ENCODE measurements around the gene TPSG1.
"Not testable (repeated sequence)": the region's sequence is repeated elsewhere in the genome, so short reads cannot be mapped to it uniquely, and the experiment has no call there.

Gene TPSG1

DNA sequence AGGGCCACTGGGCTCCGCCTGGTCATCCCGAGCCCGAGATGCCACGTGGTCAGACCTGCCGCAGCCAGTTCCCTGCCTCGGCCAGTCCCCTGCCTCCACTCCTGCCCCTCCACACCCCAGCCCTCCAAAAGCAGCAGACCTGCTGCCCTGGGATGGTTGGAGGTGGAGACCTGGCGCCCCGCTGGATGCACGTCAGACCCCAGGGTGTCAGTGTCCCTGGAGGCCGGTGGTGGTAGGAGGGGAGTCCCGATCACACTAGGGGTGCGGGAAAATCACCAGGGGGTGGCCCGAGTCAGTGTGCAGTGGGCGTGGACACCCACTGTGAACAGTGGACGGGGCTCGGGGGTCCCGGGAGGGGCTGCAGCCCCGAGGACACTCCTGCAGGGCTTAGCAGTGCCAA, 26.9 kb downstream of the TPSG1 start:
- DNase-seq (ENCODE audit: low read depth in 2 of 3, low spot score in 1 of 3) = no peak

DNA sequence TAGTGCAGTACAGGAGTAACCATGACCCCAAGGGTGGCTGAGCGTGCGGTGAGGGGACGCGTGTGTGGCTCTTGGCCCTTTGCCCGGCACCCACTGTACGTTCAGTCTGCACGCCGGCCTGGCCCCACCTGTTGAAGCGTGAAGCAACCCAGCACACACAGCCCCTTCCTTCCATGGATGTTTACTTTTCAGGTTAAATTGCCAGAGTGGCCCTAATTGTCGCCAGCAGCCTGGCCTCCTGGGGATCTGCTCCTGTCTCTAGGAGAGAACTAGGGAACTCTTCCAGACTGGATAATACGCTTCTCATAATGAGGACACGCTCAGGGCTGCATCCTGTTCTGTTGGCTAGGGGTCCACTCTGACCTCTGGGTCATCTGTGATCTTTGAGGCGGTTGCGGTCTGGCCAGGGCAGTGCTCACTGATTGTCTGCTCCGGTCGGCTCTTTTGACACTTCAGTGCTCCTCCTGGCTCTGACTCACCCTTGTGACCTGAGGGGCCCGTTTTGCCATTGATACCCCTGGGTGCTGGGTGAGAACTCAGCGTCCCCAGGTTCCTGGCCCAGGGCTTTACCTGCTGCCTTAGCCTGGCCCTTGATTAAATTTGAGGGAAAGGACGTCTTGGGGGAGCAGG, 27.7 kb downstream of the TPSG1 start:
- DNase-seq (ENCODE audit: low read depth in 2 of 3, low spot score in 1 of 3) = no peak

DNA sequence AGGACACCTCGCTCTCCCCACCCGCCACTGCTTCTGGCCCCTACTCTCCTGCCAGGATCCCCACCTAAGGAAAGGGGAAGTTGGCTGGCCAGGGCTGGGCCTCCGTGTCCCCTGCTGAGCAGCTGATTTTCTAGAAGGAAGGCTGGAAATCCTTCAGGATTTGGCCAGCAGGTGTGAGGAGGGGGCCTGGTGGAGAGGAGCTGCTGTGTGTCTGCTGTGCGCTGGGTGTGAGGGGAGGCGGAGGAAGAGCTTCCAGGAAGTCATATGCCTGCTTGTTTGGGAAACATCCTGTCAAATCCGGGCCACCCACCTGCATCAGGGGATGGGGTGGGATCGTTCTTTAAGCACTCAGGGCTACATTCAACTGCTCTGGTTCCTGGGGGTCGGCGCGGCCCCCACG, 28.6 kb downstream of the TPSG1 start:
- no peak for DNase-seq (ENCODE audit: low read depth in 2 of 3, low spot score in 1 of 3)

DNA sequence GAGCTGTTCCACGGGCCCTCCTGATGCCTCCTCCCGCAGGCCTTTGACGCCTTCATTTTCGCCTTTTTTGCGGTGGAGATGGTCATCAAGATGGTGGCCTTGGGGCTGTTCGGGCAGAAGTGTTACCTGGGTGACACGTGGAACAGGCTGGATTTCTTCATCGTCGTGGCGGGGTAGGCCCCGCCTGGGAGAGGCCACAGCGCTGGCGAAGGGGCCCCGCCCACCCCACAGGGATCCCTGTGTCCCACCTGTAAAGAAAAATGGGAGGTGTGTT, 29.7 kb downstream of the TPSG1 start:
- no peak for DNase-seq (ENCODE audit: low read depth in 2 of 3, low spot score in 1 of 3)

DNA sequence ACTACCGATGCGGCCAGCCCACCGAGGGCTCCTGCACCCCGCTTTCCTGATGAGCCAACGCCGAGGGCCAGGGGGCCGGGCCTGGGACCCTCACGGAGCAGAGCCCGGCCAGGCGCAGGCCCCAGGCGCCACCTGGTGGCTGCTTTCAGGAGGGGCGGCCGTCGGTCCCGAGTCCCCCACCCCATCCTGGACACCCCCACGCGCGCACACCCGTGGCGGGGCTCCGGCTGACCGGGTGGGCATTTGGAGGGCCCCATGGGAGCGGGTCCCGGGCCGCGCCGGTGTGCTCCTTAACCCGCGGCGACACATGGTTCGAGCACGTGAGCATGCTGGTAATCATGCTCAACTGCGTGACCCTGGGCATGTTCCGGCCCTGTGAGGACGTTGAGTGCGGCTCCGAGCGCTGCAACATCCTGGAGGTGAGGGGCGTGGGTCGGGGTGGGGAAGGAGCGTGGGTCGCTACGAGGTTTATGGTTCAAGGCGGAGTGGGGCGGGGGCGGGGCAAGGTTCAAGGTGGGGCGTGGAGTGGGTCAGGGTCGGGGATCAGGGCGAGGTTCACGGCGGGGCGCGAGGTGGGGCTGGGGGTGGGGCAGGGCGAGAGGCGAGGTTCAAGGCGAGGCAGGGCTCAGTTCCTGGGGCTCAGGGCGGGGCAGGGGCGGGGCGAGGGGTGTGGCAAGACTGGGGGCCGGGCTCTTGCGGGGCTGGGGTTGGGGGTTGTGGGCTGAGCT, 30.2 kb downstream of the TPSG1 start:
- DNase-seq (ENCODE audit: low read depth in 2 of 3, low spot score in 1 of 3) = no peak

DNA sequence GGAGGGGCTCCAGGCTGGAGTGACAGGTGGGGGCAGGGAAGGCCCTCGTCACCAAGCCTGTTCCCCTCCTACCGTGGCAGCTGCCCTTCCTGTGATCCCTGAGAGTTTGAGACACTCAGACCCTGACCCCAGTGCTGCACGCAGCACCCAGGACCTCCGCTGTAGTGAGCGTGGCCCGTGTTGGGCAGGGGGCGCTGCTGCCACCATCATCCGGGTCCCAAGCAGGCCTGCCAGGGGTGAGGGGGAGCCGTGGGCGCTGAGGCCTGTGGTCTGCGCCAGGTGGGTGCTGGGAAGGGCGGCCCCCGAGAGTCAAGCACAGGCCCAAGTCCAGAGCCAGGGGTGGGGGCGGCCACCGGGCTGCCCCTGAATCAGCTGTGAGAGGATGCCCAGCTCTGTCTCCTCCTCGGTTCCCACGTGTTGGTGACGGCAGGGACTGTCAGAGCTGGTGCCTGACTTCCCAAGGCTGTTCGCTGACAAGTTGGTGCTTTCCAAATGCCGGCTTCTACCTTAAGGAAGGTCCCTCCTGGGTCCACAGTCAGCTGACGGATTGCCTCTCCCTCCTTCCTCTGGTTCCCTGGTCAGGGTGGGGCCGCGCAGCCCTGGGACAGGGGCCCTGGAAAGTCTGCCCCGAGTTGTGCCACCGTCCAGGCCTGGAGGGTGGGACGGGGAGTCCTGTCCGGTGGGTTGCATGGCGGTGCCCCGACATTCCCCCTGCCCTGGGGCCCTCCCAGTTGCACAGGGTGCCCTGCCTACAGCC, 31.1 kb downstream of the TPSG1 start:
- no peak for DNase-seq (ENCODE audit: low read depth in 2 of 3, low spot score in 1 of 3)

DNA sequence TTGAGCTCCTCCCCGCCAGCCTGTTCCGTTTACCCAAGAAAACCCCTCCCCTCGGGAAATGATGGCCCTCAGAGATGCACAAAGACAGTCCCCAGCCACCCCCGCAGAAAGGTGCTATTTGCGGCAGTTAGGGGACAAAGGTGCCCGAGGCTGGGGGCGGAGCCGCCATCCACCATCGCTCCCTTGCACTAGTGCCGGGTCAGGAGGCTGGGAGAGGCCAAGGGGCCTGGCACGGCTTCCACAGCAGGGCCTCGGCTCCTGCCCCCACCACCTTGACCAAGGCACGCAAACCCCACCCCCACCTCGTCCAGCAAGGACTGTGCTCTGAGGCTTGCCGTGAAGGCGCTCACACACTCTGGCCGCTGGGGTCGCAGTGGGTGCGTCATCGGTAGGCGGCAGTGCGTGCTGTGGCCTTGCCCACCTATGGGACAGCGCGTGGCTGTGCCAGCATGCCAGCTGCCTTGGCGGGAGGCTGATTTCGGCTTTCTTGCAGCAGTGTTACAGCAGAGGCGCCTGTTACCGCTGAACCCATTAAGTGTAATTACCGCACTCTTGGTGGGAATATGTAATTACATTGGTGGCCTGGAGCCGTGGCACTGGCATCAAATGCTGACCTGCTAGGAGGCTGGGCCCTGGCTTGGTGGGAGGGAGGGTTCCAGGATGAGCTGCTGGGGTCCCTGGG, 31.8 kb downstream of the TPSG1 start:
- DNase-seq (ENCODE audit: low read depth in 2 of 3, low spot score in 1 of 3) = no peak

DNA sequence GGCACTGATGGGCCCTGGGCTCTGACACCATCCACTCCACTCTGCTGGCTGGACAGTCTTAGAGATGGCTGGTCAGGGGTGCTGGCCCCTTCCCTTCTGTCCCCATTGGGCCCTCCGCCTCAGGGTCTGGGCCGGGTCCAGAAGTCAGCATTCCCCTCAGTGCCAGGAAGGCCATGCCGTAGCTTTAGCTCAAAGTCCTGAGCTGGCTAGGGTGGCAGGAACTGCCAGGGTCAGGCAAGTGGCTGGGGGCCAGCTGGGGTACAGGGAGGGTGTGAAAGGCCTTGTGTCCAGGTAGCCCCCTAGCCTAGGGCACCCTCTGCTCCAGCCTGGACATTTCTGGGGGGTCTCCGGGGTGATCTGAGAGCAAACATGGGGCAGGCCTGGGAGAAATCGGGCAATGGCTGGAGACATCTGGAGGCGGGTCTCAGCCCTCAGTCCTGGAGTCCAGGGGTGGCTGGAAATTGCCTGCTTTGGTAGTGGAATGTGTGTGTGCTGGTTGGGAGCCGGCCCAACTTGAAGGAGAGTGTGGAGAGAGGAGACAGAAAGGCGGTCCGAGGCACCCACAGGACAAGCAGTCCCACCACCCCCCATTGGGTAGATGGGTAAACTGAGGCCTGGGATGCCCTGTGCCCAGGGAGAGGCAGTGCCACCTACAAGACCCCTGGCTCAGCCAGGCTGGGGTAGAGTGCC, 32.5 kb downstream of the TPSG1 start:
- no peak for DNase-seq (ENCODE audit: low read depth in 2 of 3, low spot score in 1 of 3)

DNA sequence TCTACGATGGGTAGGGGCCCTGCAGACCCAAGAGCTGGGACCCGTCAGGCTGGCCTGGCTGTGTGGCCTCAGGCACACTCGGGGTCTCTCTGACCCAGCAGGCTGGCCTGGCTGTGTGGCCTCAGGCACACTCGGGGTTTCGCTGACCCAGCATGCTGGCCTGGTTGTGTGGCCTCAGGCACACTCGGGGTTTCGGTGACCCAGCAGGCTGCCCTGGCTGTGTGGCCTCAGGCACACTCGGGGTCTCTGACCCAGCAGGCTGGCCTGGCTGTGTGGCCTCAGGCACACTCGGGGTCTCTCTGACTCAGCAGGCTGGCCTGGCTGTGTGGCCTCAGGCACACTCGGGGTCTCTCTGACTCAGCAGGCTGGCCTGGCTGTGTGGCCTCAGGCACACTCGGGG, 34.3 kb downstream of the TPSG1 start:
- not testable (repeated sequence) for DNase-seq (ENCODE audit: low read depth in 2 of 3, low spot score in 1 of 3)

DNA sequence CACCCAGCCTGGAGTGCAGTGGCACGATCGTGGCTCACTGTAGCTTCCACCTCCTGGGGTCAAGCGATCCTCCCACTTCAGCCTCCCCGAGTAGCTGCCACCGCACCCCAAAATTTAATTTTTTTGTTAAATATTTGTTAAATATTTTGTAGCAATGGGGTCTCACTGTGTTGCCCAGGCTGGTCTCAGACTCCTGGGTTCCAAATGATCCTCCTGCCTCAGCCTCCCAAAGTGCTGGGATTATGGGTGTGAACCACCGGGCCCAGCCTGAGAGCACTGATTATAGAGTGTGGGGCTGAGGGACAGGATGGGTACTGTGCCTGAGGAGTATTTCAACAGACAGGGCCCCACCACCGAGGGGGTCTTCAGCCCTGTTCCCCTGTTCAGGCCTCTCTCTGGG, 35.6 kb downstream of the TPSG1 start:
- DNase-seq (ENCODE audit: low read depth in 2 of 3, low spot score in 1 of 3) = no peak

DNA sequence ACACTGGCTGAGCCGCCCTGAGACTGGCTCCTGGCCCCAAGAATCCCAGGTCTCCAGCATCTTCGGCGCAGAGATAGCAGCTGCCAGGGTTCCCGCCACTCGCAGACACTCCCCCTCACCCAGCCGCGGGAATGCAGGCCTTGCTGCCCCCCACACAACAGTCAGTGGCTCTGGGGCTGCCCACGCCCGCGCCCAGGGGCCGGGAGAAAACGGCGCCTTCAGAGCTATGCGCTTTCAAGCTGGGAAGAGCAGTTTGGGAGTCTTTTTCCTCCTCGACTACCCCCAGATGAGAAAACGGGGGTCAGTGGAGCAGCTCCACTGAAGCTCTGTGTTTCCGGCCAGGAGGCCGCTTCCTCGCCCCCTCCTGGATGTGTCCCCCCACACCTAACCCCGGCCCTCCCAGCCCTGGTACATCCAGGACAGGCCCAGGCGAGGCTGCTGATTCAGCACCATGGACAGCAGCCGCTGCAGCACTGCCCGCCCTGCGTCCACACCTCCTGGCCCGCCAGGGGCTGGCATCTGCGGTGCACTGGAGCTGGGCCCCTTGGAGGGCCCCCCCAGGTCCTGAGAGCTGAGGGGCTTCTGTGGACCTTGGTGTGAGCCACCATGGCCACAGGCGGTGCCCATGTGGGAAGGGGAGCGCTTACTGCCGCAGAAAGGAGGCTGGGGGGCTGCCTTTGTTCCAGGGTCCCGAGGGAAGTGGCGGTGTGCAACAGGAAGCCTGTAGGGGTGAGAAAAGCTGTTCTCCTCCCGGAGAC, 36.5 kb downstream of the TPSG1 start:
- peak in 2 of 3 donors; percentile 15 to 23 for DNase-seq (ENCODE audit: low read depth in 2 of 3, low spot score in 1 of 3)

DNA sequence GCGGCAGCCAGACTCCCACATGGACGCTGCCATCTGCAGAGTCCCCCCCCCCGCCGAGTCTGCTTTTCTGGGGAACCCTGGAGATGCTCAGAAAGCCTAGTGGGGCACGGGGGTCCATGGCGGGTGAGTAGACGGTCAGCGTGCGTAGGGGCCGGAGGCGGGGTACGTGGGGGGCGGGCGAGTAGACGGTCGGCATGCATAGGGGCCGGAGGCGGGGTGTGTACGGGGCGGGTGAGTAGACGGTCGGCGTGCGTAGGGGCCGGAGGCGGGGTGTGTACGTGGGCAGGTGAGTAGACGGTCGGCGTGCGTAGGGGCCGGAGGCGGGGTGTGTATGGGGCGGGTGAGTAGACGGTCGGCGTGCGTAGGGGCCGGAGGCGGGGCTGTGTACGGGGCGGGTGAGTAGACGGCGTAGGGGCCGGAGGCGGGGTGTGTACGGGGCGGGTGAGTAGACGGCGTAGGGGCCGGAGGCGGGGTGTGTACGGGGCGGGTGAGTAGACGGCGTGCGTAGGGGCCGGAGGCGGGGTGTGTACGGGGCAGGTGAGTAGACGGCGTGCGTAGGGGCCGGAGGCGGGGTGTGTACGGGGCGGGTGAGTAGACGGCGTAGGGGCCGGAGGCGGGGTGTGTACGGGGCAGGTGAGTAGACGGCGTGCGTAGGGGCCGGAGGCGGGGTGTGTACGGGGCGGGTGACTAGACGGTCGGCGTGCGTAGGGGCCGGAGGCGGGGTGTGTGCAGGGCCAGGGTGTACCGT, 39.4 kb downstream of the TPSG1 start:
- not testable (repeated sequence) for DNase-seq (ENCODE audit: low read depth in 2 of 3, low spot score in 1 of 3)

DNA sequence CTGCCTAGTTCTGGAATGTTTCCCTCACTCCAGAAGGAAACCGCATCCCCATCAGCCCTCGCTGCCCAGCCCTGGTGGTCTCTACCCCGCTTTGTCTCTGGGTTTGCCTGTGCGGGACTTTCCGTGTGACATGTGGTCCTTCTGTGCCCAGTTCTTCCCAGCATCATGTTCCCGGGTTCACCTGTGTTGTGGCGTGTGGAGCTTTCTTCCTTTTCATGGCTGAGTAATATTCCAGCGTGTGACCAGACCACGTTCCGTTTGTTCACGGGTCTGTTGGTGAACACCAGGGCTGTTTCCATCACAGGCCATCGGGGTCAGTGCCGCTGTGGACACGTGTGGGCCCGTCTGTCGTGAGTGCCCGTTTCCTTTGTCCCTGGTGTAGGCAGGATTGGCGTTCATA, 40.1 kb downstream of the TPSG1 start:
- no peak for DNase-seq (ENCODE audit: low read depth in 2 of 3, low spot score in 1 of 3)

DNA sequence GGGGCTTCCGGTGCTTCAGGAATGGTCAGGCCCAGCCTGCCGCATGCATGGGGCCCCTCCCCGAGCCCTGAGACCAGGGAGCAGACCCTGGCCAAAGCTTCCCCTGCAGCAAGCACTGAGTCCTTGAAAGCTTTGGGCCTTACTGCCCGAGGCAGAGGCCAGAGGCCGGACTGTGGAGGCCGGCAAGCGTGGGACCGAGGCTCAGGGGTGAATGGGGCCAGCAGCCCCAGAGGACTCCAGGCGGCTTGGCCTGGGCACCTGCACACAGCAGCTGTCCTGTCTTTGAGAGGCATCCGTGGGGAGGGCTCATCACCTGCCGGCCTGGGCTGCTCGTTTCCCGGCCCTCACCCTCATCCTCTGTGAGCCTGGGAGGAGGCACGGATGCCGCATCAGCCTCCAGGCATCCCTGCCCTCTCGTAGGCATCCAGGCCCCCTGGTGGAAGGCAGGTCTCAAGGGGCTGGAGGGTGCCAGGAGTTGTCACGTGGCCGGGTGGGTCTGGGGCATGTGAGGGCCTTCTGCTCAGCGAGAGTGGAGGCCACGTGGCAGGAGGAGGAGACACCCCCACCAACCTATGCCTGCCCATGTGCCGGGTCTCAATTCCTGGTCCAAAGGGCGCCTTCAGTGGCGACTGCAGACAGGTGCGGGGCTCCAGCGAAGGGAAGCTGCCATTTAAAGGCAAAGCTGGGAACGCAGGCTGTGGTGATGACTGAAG, 40.8 kb downstream of the TPSG1 start:
- DNase-seq (ENCODE audit: low read depth in 2 of 3, low spot score in 1 of 3) = no peak

DNA sequence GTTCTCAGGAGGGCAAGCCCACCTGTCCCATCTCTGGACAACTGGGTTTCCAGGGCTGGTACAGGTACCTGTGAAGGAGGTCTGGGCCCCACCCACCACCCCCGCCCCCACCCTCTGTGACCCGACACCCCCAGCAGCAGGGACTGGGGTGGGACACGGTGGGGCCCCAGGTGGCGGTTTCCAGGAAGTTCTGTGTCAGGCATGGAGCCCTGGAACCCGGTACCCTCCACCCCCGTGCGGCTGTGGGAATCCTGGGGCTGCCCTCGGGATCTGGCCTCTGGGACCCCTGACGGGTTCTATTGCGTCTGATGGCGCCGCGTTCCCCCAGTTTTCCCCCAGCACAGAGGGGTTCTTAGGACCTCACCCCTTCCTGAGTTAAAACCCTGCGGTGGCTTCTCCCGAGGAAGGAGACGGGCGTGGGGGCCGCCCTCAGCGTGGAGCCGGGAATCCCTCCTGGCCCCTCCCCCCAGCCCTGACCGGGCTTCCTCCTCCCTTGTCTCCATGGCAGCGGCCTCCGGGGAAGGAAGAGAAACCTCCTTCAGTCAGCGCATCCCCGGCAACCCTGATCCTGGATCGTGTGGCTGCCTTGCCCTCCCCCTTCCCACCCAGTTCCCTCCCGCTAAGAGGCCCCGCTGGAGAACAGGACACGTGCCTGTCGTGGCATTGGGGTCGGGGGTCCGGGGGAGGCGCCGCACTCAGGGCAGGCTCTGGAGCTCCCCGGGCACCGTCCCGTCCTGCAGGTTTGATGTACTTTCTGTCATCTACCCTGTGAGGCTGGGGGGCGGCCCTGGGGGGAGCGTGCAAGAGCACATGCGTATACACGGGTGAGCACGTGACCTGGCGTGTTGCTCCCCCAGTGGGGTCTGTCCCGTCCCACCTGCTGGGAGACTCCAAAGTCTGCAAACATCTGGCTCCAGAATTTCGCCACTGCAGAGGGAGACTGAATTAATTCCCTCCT, 41.8 kb downstream of the TPSG1 start:
- no peak for DNase-seq (ENCODE audit: low read depth in 2 of 3, low spot score in 1 of 3)

DNA sequence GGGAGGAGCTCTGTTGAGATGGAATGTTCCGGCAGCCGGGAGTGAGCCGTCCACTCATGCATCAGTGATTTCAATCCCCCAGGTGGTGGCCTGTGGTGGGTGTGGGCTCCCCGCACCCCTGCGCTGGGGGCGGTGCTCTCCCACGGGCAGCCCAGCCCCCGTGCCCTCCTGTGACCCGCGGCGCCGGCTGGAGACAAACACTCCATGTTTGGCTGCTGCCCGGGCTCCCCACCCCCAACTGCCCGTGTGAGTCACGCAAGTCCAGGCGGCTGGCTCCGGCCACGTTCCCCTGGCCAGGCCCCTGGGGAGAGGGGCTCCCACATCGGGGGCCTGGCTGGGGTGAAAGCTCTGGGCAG, 42.8 kb downstream of the TPSG1 start:
- DNase-seq (ENCODE audit: low read depth in 2 of 3, low spot score in 1 of 3) = no peak

DNA sequence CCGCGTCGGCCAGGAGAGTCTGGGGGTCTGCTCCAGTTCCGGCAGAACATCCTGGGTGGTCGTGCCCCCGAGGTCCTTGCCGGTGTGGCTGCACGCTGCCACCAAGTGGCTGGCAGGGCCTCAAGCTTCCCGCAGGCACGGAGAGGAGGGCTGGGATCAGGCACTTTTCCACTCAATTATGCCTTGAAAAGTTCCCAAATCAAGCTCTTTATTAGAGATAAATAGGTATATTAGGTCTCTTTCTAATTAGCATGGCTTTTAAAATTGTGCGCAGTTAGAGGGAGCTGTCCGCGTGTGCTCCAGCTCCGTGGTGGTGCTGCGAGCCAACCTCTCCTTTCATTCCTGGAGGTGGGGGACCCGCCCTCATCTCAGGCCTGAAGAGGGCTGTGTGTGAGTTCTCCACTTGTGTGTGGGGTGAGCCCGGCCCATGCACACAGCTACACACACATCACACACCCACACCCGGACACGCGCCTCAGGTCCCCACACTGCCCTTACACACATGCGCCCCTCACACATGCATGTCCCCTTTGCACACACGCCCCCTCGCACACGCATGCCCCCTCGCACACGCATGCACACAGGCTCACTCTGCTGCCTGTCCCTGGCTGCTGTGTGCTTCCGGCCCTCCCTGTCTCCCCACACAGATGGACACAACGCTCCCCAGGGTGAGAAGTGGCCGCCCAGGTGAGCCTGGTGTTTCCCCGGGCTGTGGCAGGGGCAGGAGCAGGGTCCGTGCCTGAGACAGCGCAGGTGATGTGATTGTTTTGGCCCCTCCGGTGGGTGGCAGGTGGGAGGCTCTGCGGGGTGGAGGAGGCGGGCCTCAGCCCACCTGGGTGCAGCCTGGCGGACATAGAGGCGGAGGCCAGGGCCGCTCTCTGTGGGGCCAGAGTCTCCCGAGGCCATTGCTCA, 43.4 kb downstream of the TPSG1 start:
- DNase-seq (ENCODE audit: low read depth in 2 of 3, low spot score in 1 of 3) = no peak
